Measurements from ENCODE around the gene PDE4DIP.
"Not testable (repeated sequence)": the region's sequence is repeated elsewhere in the genome, so short reads cannot be mapped to it uniquely, and the experiment has no call there.

DNA sequence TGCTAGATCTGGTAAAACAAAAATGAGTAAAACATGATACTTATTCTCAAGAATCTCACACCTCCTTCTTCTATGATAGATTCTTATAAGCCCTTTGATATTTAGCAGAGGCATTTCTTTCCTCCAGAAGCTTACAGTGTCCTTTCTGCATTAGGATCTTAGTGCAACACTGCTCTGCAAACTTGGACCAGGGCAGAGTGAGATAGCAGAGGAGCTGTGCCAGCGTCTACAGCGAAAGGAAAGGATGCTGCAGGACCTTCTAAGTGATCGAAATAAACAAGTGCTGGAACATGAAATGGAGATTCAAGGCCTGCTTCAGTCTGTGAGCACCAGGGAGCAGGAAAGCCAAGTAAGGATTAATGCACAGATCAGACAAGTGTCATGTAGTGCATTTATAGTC, 124.5 kb downstream of the PDE4DIP start:
- TF ChIP-seq, protein P1, sequence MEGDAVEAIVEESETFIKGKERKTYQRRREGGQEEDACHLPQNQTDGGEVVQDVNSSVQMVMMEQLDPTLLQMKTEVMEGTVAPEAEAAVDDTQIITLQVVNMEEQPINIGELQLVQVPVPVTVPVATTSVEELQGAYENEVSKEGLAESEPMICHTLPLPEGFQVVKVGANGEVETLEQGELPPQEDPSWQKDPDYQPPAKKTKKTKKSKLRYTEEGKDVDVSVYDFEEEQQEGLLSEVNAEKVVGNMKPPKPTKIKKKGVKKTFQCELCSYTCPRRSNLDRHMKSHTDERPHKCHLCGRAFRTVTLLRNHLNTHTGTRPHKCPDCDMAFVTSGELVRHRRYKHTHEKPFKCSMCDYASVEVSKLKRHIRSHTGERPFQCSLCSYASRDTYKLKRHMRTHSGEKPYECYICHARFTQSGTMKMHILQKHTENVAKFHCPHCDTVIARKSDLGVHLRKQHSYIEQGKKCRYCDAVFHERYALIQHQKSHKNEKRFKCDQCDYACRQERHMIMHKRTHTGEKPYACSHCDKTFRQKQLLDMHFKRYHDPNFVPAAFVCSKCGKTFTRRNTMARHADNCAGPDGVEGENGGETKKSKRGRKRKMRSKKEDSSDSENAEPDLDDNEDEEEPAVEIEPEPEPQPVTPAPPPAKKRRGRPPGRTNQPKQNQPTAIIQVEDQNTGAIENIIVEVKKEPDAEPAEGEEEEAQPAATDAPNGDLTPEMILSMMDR (IDR thresholded peaks at IDR 0.05): not testable (repeated sequence)
- not testable (repeated sequence) for TF ChIP-seq POLR2AphosphoS5, TCF7L2 (IDR thresholded peaks at IDR 0.05; ENCODE audit: low read depth, low read length)
- TF ChIP-seq, protein P2, sequence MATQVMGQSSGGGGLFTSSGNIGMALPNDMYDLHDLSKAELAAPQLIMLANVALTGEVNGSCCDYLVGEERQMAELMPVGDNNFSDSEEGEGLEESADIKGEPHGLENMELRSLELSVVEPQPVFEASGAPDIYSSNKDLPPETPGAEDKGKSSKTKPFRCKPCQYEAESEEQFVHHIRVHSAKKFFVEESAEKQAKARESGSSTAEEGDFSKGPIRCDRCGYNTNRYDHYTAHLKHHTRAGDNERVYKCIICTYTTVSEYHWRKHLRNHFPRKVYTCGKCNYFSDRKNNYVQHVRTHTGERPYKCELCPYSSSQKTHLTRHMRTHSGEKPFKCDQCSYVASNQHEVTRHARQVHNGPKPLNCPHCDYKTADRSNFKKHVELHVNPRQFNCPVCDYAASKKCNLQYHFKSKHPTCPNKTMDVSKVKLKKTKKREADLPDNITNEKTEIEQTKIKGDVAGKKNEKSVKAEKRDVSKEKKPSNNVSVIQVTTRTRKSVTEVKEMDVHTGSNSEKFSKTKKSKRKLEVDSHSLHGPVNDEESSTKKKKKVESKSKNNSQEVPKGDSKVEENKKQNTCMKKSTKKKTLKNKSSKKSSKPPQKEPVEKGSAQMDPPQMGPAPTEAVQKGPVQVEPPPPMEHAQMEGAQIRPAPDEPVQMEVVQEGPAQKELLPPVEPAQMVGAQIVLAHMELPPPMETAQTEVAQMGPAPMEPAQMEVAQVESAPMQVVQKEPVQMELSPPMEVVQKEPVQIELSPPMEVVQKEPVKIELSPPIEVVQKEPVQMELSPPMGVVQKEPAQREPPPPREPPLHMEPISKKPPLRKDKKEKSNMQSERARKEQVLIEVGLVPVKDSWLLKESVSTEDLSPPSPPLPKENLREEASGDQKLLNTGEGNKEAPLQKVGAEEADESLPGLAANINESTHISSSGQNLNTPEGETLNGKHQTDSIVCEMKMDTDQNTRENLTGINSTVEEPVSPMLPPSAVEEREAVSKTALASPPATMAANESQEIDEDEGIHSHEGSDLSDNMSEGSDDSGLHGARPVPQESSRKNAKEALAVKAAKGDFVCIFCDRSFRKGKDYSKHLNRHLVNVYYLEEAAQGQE (IDR thresholded peaks at IDR 0.05; ENCODE audit: insufficient read depth in 1 of 2, low read depth in 2 of 2, low read length in 1 of 2): not testable (repeated sequence)

Measured in Panc1 (cell line).